ENCODE measurements around the gene MPRIP.
"Not testable (repeated sequence)": the region's sequence is repeated elsewhere in the genome, so short reads cannot be mapped to it uniquely, and the experiment has no call there.

GRCh38 chr17:17011043-17011907, 31.0 kb upstream of the MPRIP start:
- TF ChIP-seq CTCF (IDR thresholded peaks at IDR 0.05 in 2 of 3, conservative IDR thresholded peaks at IDR 0.05 in 1 of 3; ENCODE audit: borderline replicate concordance in 1 of 3, insufficient read depth in 1 of 3, low read depth in 2 of 3, low read length in 2 of 3); POLR2AphosphoS5 (IDR thresholded peaks at IDR 0.05; ENCODE audit: low read depth, low read length); EZH2phosphoT487 (IDR thresholded peaks at IDR 0.05; ENCODE audit: borderline replicate concordance); RAD21 (IDR thresholded peaks at IDR 0.05; ENCODE audit: low read depth); YY1 (IDR thresholded peaks at IDR 0.05; ENCODE audit: extremely low read depth, insufficient replicate concordance, low read depth, low read length); ATF3 (IDR thresholded peaks at IDR 0.05): not testable (repeated sequence)
- TF ChIP-seq SP1 (IDR thresholded peaks at IDR 0.05; ENCODE audit: low read depth) = peak; percentile 55; the same call in 1 of the 2 replicates
